GM12891 (cell line): ENCODE results near the gene CD177.
"Not testable (repeated sequence)": the region's sequence is repeated elsewhere in the genome, so short reads cannot be mapped to it uniquely, and the experiment has no call there.

ENCODE experiments used
- POLR2A ChIP-seq: IDR thresholded peaks from 2 replicates; pipeline ENCODE4 v1.6.1; 2011; ENCODE audit warnings: low read depth, low read length, control low read depth
- POLR2AphosphoS5 ChIP-seq: IDR thresholded peaks from 2 replicates; pipeline ENCODE4 v1.6.1; 2011; ENCODE audit warnings: low read depth, low read length, control low read depth
- TAF1 ChIP-seq: IDR thresholded peaks from 2 replicates; pipeline ENCODE4 v1.6.1; 2011; ENCODE audit warnings: low read depth, low read length, control low read depth

DNA sequence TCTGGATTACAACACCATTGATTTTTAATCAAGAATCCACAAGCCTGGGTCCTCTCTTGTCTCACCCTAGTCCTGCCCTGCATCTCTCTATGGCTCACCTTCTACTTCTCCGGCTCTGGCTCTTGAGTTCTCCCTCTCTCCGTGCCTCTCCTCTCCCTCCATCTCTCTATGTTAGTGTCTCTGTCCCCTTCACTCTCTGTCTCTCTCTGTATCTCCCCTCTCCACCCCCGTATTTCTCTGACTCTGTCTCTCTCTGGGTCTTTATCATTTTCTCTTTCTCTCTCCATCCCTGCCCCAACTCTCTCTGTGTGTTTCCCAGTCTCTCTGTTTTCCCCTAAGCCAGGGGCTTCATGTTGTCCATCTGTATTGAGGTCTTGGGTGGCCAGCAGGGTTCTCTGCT, 12.4 kb upstream of the CD177 start:
- TF ChIP-seq POLR2A, POLR2AphosphoS5, TAF1: not testable (repeated sequence)
